SK-N-SH (cell line): ENCODE data around the gene CHIC2. TPM values are rescaled to one million over a fixed set of nuclear protein-coding genes. Genes with fewer than 3 reads are reported as not detected.

Experiments
- CTCF ChIA-PET: fragments of 300-600, 350-600 bp; formaldehyde crosslinking; extraction: SDS; loops from one replicate; lab custom pipeline; 2021; lab: Yijun Ruan, JAX
- POLR2A ChIA-PET: fragments of 350-600 bp; sonication (Branson Sonifier 250); formaldehyde crosslinking; extraction: SDS; loops from one replicate; lab custom pipeline; 2020; ENCODE audit warnings: antibody characterized with exemption, inconsistent platforms; lab: Yijun Ruan, JAX
- DNase-seq: peaks from one replicate; pipeline ENCODE4 v3.0.0; 2012
- H2AFZ ChIP-seq: fragments of 200-600 bp; sonication (generic); 2 replicates; pipeline ENCODE4 v1.8.1; 2016; ENCODE audit warnings: antibody characterized with exemption, mild to moderate bottlenecking, low read depth
- H3F3A ChIP-seq: fragments of 200-600 bp; sonication (generic); replicated peaks from 2 replicates; pipeline ENCODE3; 2016; ENCODE audit warnings: antibody characterized with exemption, mild to moderate bottlenecking; ENCODE audit not compliant: insufficient read depth
- H3K27ac ChIP-seq, 2 experiments: fragments of 200-500 bp in 1 of 2; fragments of 200-600 bp in 1 of 2; sonication (Bioruptor generic) in 1 of 2; sonication (generic), shearing (Covaris generic) in 1 of 2; 2 replicates each; pipeline versions ENCODE4 v1.5.1 to v1.6.1; 2014 to 2016; ENCODE audit warnings: low read depth in 2 of 2, inconsistent platforms in 1 of 2, low read length in 1 of 2, mild to moderate bottlenecking in 1 of 2, mixed read lengths in 1 of 2
- H3K27me3 ChIP-seq: fragments of 200-600 bp; sonication (generic), shearing (Covaris generic); 2 replicates; pipeline ENCODE4 v1.6.1; 2016; ENCODE audit warnings: mixed run types; ENCODE audit not compliant: insufficient read depth
- H3K36me3 ChIP-seq, 2 experiments: fragments of 200-500 bp in 1 of 2; fragments of 200-600 bp in 1 of 2; sonication (Bioruptor generic) in 1 of 2; sonication (generic) in 1 of 2; replicated peaks in 1 of 2; 2 replicates each; pipeline versions ENCODE3 to v1.5.1; 2014 to 2016; ENCODE audit warnings: low read length in 1 of 2, mild to moderate bottlenecking in 1 of 2; ENCODE audit not compliant: insufficient read depth in 2 of 2, control insufficient read depth in 1 of 2
- H3K4me1 ChIP-seq, 2 experiments: fragments of 200-500 bp in 1 of 2; fragments of 200-600 bp in 1 of 2; sonication (Bioruptor generic) in 1 of 2; sonication (generic), shearing (Covaris generic) in 1 of 2; 2 replicates each; pipeline versions ENCODE4 v1.5.1 to v1.6.1; 2014 to 2016; ENCODE audit warnings: low read depth in 1 of 2, low read length in 1 of 2, mixed run types in 1 of 2; ENCODE audit not compliant: insufficient read depth in 2 of 2, control insufficient read depth in 1 of 2
- H3K4me2 ChIP-seq: fragments of 200-600 bp; sonication (generic), shearing (Covaris generic); 2 replicates; pipeline ENCODE4 v1.6.1; 2017; ENCODE audit warnings: mixed run types
- H3K4me3 ChIP-seq, 2 experiments: fragments of 200-500 bp in 1 of 2; fragments of 200-600 bp in 1 of 2; sonication (Bioruptor generic) in 1 of 2; sonication (generic), shearing (Covaris generic) in 1 of 2; 2 replicates each; pipeline versions ENCODE4 v1.5.1 to v1.8.1; 2014 to 2016; ENCODE audit warnings: low read depth in 2 of 2, inconsistent platforms in 1 of 2, low read length in 1 of 2, mild to moderate bottlenecking in 1 of 2, mixed read lengths in 1 of 2, moderate library complexity in 1 of 2
- H3K79me2 ChIP-seq: fragments of 200-600 bp; sonication (generic); 2 replicates; pipeline ENCODE4 v1.8.1; 2017; ENCODE audit warnings: mild to moderate bottlenecking; ENCODE audit not compliant: insufficient read depth
- H3K9ac ChIP-seq: fragments of 200-600 bp; sonication (generic); 2 replicates; pipeline ENCODE4 v1.6.1; 2017; ENCODE audit warnings: mixed run types
- H3K9me2 ChIP-seq: fragments of 200-600 bp; sonication (generic); 2 replicates; pipeline ENCODE4 v1.6.1; 2017; ENCODE audit warnings: mixed run types
- H3K9me3 ChIP-seq: fragments of 200-600 bp; sonication (generic); 2 replicates; pipeline ENCODE4 v1.6.1; 2017; ENCODE audit warnings: mixed run types, mild to moderate bottlenecking, moderate library complexity
- H4K20me1 ChIP-seq: fragments of 200-600 bp; sonication (generic); 2 replicates; pipeline ENCODE4 v1.6.1; 2017; ENCODE audit warnings: mild to moderate bottlenecking, mixed run types; ENCODE audit not compliant: insufficient read depth
- ELF1 ChIP-seq: IDR thresholded peaks from 2 replicates; pipeline ENCODE4 v1.4.0; 2012
- EP300 ChIP-seq, 2 experiments: IDR thresholded peaks; 2 replicates each; pipeline versions ENCODE4 v1.4.0 to v1.6.1; 2012; ENCODE audit warnings: borderline replicate concordance in 1 of 2, low read depth in 1 of 2, low read length in 1 of 2
- EZH2phosphoT487 ChIP-seq: fragments of 200-600 bp; sonication (generic); IDR thresholded peaks from 2 replicates; pipeline ENCODE4 v1.6.1; 2017; ENCODE audit warnings: low read depth, mixed run types, mild to moderate bottlenecking, antibody characterized with exemption, moderate library complexity, borderline replicate concordance
- FOSL2 ChIP-seq: IDR thresholded peaks from 2 replicates; pipeline ENCODE4 v1.4.0; 2012; ENCODE audit warnings: low read depth, mild to moderate bottlenecking, moderate library complexity, borderline replicate concordance
- FOXJ3 ChIP-seq: sonication (generic); formaldehyde crosslinking; IDR thresholded peaks from 2 replicates; pipeline ENCODE4 v1.5.1; 2020; ENCODE audit warnings: mild to moderate bottlenecking, missing genetic modification reagents
- FOXM1 ChIP-seq: IDR thresholded peaks from 2 replicates; pipeline ENCODE4 v1.4.0; 2012; ENCODE audit warnings: low read depth, mild to moderate bottlenecking
- GABPA ChIP-seq: IDR thresholded peaks from 2 replicates; pipeline ENCODE4 v1.4.0; 2012; ENCODE audit warnings: low read depth, mild to moderate bottlenecking
- JUND ChIP-seq: IDR thresholded peaks from 2 replicates; pipeline ENCODE4 v1.4.0; 2012
- MXI1 ChIP-seq: IDR thresholded peaks from 2 replicates; pipeline ENCODE4 v1.6.1; 2012; ENCODE audit warnings: mild to moderate bottlenecking, low read depth, low read length, improper control_type of control experiment
- NRF1 ChIP-seq: IDR thresholded peaks from 2 replicates; pipeline ENCODE4 v1.6.1; 2012; ENCODE audit warnings: low read depth, mild to moderate bottlenecking, low read length
- RCOR1 ChIP-seq: fragments of 150-350 bp; IDR thresholded peaks from 2 replicates; pipeline ENCODE4 v1.6.1; 2017; ENCODE audit warnings: antibody characterized with exemption, low read length
- SMC3 ChIP-seq: IDR thresholded peaks from 2 replicates; pipeline ENCODE4 v1.6.1; 2012; ENCODE audit warnings: low read depth, low read length, improper control_type of control experiment
- TAF1 ChIP-seq: IDR thresholded peaks from 2 replicates; pipeline ENCODE4 v1.6.1; 2012; ENCODE audit warnings: low read depth, mild to moderate bottlenecking, low read length, moderate library complexity, borderline replicate concordance
- TEAD4 ChIP-seq: IDR thresholded peaks from 2 replicates; pipeline ENCODE4 v1.4.0; 2012; ENCODE audit warnings: mild to moderate bottlenecking, borderline replicate concordance; ENCODE audit not compliant: insufficient read depth
- YY1 ChIP-seq: IDR thresholded peaks from 2 replicates; pipeline ENCODE4 v1.4.0; 2012; ENCODE audit warnings: low read depth, mild to moderate bottlenecking
- WGBS: methylation state at CpG from one replicate; pipeline ENCODE4 v1.1.6; 2017; ENCODE audit warnings: low lambda C conversion rate; 5-methylcytosine and 5-hydroxymethylcytosine counted together
- polyA plus RNA-seq, 3 experiments: library from polyadenylated mRNA; depleted of rRNA; stranded (reverse); fragments of >200 nt; gene quantifications; 2 replicates each; pipeline ENCODE4 v1.2.3, GENCODE V29; 2012
- TF ChIP-seq, protein P1 (sequence below): IDR thresholded peaks from 2 replicates; pipeline ENCODE4 v1.6.1; 2012; ENCODE audit warnings: mild to moderate bottlenecking, low read depth, low read length, moderate library complexity
- TF ChIP-seq, protein P2 (sequence below): IDR thresholded peaks from 2 replicates; pipeline ENCODE4 v1.4.0; 2012; ENCODE audit warnings: low read depth
- TF ChIP-seq, protein P3 (sequence below): IDR thresholded peaks from 2 replicates; pipeline ENCODE4 v1.4.0; 2012; ENCODE audit warnings: low read depth, borderline replicate concordance
- TF ChIP-seq, protein P4 (sequence below): IDR thresholded peaks from 2 replicates; pipeline ENCODE4; 2012
- TF ChIP-seq, protein P5 (sequence below): fragments of 150-350 bp; IDR thresholded peaks from 2 replicates; pipeline ENCODE4 v1.6.1; 2017; ENCODE audit warnings: antibody characterized with exemption, low read length, low read depth, borderline replicate concordance

CHIC2 gene
- polyA plus RNA-seq, 1 of the 3 experiments (the other 2 are of a cell fraction): 26.8 TPM

DNA sequence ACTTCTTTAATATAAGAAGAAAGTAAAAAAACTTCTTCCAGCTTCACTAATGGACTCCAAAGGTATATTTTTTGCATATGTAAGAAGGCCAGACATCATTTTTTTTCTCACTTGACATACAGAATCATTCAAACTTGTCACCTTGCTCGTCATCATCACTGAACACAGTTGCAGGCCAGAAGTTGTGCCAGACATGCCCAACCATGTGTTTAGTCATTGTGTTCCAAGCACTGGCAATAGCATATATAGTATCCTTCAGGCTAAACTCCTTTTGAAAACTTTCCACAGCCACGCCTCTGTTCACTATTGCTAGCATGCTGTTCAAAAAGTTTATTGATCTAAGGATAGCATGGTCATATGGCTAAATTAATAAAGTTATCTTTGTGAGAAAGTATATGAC, 83.3 kb downstream of the CHIC2 start:
- POLR2A ChIA-PET: no interaction called here
- Histone ChIP-seq H3K36me3 (no peaks in the 10 kb centered on the region), H3K27me3 (no peaks in the 10 kb centered on the region), H3K9ac (no peak overlapping the region), H4K20me1 (no peaks in the 10 kb centered on the region), H3K79me2 (no peaks in the 10 kb centered on the region), H2AFZ (no peak overlapping the region), H3K4me1 (no peaks in the 10 kb centered on the region), H3K9me2 (no peaks in the 10 kb centered on the region), H3F3A (no peaks in the 10 kb centered on the region), H3K9me3 (no peaks in the 10 kb centered on the region), H3K4me2 (no peak overlapping the region), H3K27ac (no peak overlapping the region), H3K4me3 (no peak overlapping the region)
- CTCF ChIA-PET: no interaction called here
- no peak for DNase-seq
- no peak for TF ChIP-seq YY1
- no peak for TF ChIP-seq ELF1
- no peak for TF ChIP-seq NRF1
- TF ChIP-seq, protein P1, sequence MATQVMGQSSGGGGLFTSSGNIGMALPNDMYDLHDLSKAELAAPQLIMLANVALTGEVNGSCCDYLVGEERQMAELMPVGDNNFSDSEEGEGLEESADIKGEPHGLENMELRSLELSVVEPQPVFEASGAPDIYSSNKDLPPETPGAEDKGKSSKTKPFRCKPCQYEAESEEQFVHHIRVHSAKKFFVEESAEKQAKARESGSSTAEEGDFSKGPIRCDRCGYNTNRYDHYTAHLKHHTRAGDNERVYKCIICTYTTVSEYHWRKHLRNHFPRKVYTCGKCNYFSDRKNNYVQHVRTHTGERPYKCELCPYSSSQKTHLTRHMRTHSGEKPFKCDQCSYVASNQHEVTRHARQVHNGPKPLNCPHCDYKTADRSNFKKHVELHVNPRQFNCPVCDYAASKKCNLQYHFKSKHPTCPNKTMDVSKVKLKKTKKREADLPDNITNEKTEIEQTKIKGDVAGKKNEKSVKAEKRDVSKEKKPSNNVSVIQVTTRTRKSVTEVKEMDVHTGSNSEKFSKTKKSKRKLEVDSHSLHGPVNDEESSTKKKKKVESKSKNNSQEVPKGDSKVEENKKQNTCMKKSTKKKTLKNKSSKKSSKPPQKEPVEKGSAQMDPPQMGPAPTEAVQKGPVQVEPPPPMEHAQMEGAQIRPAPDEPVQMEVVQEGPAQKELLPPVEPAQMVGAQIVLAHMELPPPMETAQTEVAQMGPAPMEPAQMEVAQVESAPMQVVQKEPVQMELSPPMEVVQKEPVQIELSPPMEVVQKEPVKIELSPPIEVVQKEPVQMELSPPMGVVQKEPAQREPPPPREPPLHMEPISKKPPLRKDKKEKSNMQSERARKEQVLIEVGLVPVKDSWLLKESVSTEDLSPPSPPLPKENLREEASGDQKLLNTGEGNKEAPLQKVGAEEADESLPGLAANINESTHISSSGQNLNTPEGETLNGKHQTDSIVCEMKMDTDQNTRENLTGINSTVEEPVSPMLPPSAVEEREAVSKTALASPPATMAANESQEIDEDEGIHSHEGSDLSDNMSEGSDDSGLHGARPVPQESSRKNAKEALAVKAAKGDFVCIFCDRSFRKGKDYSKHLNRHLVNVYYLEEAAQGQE: no peak
- TF ChIP-seq EP300 (IDR thresholded peaks at IDR 0.05; ENCODE audit: borderline replicate concordance in 1 of 2, low read depth in 1 of 2, low read length in 1 of 2): no peak
- no peak for TF ChIP-seq GABPA
- no peak for TF ChIP-seq TAF1
- TF ChIP-seq, protein P2, sequence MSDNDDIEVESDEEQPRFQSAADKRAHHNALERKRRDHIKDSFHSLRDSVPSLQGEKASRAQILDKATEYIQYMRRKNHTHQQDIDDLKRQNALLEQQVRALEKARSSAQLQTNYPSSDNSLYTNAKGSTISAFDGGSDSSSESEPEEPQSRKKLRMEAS: no peak
- TF ChIP-seq FOXM1: no peak
- no peak for TF ChIP-seq EZH2phosphoT487
- no peak for TF ChIP-seq MXI1
- no peak for TF ChIP-seq RCOR1
- no peak for TF ChIP-seq TEAD4
- no peak for TF ChIP-seq FOSL2
- TF ChIP-seq, protein P3, sequence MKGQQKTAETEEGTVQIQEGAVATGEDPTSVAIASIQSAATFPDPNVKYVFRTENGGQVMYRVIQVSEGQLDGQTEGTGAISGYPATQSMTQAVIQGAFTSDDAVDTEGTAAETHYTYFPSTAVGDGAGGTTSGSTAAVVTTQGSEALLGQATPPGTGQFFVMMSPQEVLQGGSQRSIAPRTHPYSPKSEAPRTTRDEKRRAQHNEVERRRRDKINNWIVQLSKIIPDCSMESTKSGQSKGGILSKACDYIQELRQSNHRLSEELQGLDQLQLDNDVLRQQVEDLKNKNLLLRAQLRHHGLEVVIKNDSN: no peak
- TF ChIP-seq, protein P4, sequence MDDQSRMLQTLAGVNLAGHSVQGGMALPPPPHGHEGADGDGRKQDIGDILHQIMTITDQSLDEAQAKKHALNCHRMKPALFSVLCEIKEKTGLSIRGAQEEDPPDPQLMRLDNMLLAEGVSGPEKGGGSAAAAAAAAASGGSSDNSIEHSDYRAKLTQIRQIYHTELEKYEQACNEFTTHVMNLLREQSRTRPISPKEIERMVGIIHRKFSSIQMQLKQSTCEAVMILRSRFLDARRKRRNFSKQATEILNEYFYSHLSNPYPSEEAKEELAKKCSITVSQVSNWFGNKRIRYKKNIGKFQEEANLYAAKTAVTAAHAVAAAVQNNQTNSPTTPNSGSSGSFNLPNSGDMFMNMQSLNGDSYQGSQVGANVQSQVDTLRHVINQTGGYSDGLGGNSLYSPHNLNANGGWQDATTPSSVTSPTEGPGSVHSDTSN: no peak
- TF ChIP-seq, protein P5, sequence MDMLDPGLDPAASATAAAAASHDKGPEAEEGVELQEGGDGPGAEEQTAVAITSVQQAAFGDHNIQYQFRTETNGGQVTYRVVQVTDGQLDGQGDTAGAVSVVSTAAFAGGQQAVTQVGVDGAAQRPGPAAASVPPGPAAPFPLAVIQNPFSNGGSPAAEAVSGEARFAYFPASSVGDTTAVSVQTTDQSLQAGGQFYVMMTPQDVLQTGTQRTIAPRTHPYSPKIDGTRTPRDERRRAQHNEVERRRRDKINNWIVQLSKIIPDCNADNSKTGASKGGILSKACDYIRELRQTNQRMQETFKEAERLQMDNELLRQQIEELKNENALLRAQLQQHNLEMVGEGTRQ: no peak
- TF ChIP-seq SMC3: no peak
- no peak for TF ChIP-seq JUND
- no peak for TF ChIP-seq FOXJ3
- 97% methylated on average over 2 of the region's 2 CpGs for WGBS
